Fibroblast of lung (primary cell): ENCODE data around the gene LTBP1. TPM values are rescaled to one million over a fixed set of nuclear protein-coding genes. Genes with fewer than 3 reads are reported as not detected.

ENCODE experiments used
- DNase-seq, 2 donors: peaks; one replicate each; pipeline versions ENCODE4 v3.0.0 to v3.0.0-alpha.2; 2010; ENCODE audit warnings: low read depth in 2 of 2
- H2AFZ ChIP-seq: 2 replicates; pipeline ENCODE4 v1.5.1; 2012; ENCODE audit warnings: low read length, control low read depth, inconsistent platforms
- H3K27ac ChIP-seq: 2 replicates; pipeline ENCODE4 v1.5.1; 2011; ENCODE audit warnings: low read length, control low read depth; ENCODE audit not compliant: insufficient read depth
- H3K27me3 ChIP-seq: 2 replicates; pipeline ENCODE4 v1.5.1; 2011; ENCODE audit warnings: mild to moderate bottlenecking, low read length; ENCODE audit not compliant: control insufficient read depth, insufficient read depth
- H3K36me3 ChIP-seq: 2 replicates; pipeline ENCODE4 v1.5.1; 2011; ENCODE audit warnings: low read length; ENCODE audit not compliant: control insufficient read depth, insufficient read depth
- H3K4me1 ChIP-seq: 2 replicates; pipeline ENCODE4 v1.5.1; 2011; ENCODE audit warnings: low read length; ENCODE audit not compliant: control insufficient read depth, insufficient read depth; ENCODE audit errors: extremely low read depth
- H3K4me2 ChIP-seq: 2 replicates; pipeline ENCODE4 v1.5.1; 2011; ENCODE audit warnings: low read length, control low read depth; ENCODE audit not compliant: insufficient read depth; ENCODE audit errors: extremely low read depth
- H3K4me3 ChIP-seq, 4 experiments: fragments of 200-600 bp in 1 of 4; sonication (generic) in 1 of 4; replicated peaks in 1 of 4; 2 replicates each; pipeline ENCODE4 v1.5.1; 2011 to 2016; ENCODE audit warnings: low read length in 4 of 4, low read depth in 3 of 4, mild to moderate bottlenecking in 3 of 4, control low read depth in 2 of 4, inconsistent platforms in 1 of 4, mixed read lengths in 1 of 4; ENCODE audit not compliant: insufficient read depth in 1 of 4; ENCODE audit errors: control extremely low read depth in 1 of 4
- H3K79me2 ChIP-seq: 2 replicates; pipeline ENCODE4 v1.5.1; 2012; ENCODE audit warnings: mild to moderate bottlenecking, low read length, inconsistent platforms; ENCODE audit not compliant: control insufficient read depth, insufficient read depth
- H3K9ac ChIP-seq: 2 replicates; pipeline ENCODE4 v1.5.1; 2011; ENCODE audit warnings: mild to moderate bottlenecking, low read length, control low read depth; ENCODE audit not compliant: insufficient read depth
- H3K9me3 ChIP-seq: 2 replicates; pipeline ENCODE4 v1.5.1; 2012; ENCODE audit warnings: low read depth, low read length; ENCODE audit not compliant: control insufficient read depth, insufficient read depth
- H4K20me1 ChIP-seq: 2 replicates; pipeline ENCODE4 v1.5.1; 2011; ENCODE audit warnings: low read length; ENCODE audit not compliant: control insufficient read depth, insufficient read depth; ENCODE audit errors: extremely low read depth
- CTCF ChIP-seq, 2 donors: IDR thresholded peaks in 1 of 2; conservative IDR thresholded peaks in 1 of 2; 1 replicate in 1 of 2; 2 replicates in 1 of 2; pipeline ENCODE4 v1.5.1; 2011 to 2012; ENCODE audit warnings: low read length in 2 of 2, control low read depth in 1 of 2, inconsistent platforms in 1 of 2, low read depth in 1 of 2, mild to moderate bottlenecking in 1 of 2
- EZH2 ChIP-seq: IDR thresholded peaks from 2 replicates; pipeline ENCODE4 v1.5.1; 2012; ENCODE audit warnings: low read length, control low read depth, mild to moderate bottlenecking; ENCODE audit errors: missing control alignments
- polyA plus RNA-seq, 2 donors: library from polyadenylated mRNA; depleted of rRNA in 1 of 2; stranded (reverse) in 1 of 2; unstranded in 1 of 2; fragments of >200 nt; gene quantifications; 2 replicates each; pipeline ENCODE4 v1.2.1, GENCODE V29; 2011 to 2012; ENCODE audit warnings: missing spikeins in 1 of 2
- total RNA-seq: library from RNA; depleted of rRNA; stranded (reverse); fragments of >200 nt; gene quantifications from 2 replicates; pipeline ENCODE4 v1.2.1, GENCODE V29; 2014

Gene LTBP1
- total and polyA plus RNA-seq, 2 donors (not counting 1 experiment from before 2014, with no cell fraction given): 254 to 324 TPM

DNA sequence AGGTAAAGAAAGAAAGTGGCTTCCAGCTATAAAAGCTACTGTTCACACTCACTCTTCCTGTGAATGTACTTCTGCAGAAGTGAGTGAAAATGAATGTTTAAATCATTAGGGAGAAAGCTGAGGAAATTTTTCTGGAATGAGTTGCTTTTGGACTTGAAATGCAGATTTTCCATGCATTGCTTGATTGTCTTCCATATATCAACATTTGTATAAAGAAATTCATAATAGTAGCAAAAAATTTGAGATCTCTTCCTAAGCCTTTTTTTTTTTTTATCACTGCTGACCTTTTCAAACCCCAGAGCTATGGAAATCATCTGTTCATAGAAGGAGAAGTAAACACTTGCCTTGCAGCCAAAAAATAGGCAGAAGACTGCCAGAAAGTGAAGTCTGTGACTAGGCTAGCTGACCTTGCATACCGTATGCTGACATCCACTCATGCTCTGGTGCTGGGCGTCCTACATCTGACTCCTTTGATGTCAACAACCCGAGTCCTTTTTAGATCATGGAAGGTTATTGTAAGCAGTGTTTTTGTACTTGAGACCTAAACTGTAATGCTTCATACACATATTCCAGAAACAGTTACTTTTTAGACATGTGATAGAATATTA lies 375.2 kb downstream of the LTBP1 start:
- Histone ChIP-seq H2AFZ (no peak overlapping the region), H3K9ac (no peak overlapping the region), H4K20me1 (no peaks in the 10 kb centered on the region), H3K79me2 (no peaks in the 10 kb centered on the region), H3K27me3 (no peaks in the 10 kb centered on the region), H3K4me2 (peak overlapping the region; percentile 4), H3K27ac (peak overlapping the region; percentile 37), H3K4me3 (no peak overlapping the region), H3K36me3 (peaks cover 2% of the 10 kb centered on the region), H3K9me3 (no peaks in the 10 kb centered on the region), H3K4me1 (peaks cover 14% of the 10 kb centered on the region)
- TF ChIP-seq EZH2 (no peak), CTCF (conservative IDR thresholded peaks at IDR 0.05 in 1 of 2, IDR thresholded peaks at IDR 0.05 in 1 of 2; ENCODE audit: low read depth in 1 of 2, low read length in 2 of 2) (no peak)
- peak; percentile 73 to 93 for DNase-seq

DNA sequence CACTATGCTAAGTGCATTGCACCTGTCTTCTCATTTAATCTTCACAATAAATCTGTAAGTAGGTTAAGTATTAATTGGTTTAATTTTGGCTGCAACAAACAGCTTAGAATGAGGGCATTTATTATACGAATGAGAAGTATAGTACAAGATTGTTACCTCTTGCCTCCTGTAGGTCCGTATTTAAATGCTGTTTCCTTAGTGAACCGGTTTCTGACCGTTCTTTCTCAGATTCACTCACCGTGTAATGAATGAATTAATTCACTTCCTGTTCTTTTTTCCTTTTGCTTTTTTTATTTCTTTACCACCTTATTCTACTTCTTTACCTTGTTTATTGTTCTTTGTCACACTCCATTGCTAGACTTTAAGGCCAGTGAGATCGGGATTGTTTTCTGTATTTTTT lies 375.9 kb downstream of the LTBP1 start:
- Histone ChIP-seq H3K4me2 (peak overlapping the region; percentile 4), H4K20me1 (no peaks in the 10 kb centered on the region), H3K79me2 (no peaks in the 10 kb centered on the region), H3K27ac (peak overlapping the region; percentile 37), H3K27me3 (no peaks in the 10 kb centered on the region), H3K4me1 (peaks cover 14% of the 10 kb centered on the region), H3K4me3 (no peak overlapping the region), H3K36me3 (peaks cover 2% of the 10 kb centered on the region), H3K9ac (no peak overlapping the region), H3K9me3 (no peaks in the 10 kb centered on the region), H2AFZ (no peak overlapping the region)
- DNase-seq: no peak
- TF ChIP-seq CTCF (conservative IDR thresholded peaks at IDR 0.05 in 1 of 2, IDR thresholded peaks at IDR 0.05 in 1 of 2; ENCODE audit: low read depth in 1 of 2, low read length in 2 of 2) (no peak), EZH2 (no peak)

DNA sequence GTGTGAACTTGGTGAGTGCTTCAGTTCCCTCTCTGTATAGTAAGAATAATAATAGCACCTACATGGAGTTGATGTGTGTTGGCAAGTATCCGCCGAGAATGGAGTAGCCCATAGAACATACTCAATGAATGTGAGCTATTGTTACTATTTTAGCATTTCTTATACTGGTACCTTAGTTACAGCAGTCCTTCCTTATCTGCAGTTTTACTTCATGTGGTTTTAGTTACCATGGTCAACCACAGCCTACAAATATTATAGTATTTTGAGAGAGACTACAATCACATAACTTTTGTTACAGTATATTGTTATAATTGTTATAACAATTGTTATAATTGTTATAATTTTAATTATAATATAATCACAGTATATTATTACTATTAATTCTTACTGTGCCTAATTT lies 377.2 kb downstream of the LTBP1 start:
- Histone ChIP-seq H3K9me3 (no peaks in the 10 kb centered on the region), H3K4me1 (peaks cover 14% of the 10 kb centered on the region), H3K4me3 (no peak overlapping the region), H2AFZ (no peak overlapping the region), H3K4me2 (no peak overlapping the region), H3K27ac (no peak overlapping the region), H3K27me3 (no peaks in the 10 kb centered on the region), H3K79me2 (no peaks in the 10 kb centered on the region), H3K36me3 (peaks cover 2% of the 10 kb centered on the region), H3K9ac (no peak overlapping the region), H4K20me1 (no peaks in the 10 kb centered on the region)
- peak in 1 of 2 donors; percentile 40 for DNase-seq
- TF ChIP-seq EZH2 (no peak), CTCF (conservative IDR thresholded peaks at IDR 0.05 in 1 of 2, IDR thresholded peaks at IDR 0.05 in 1 of 2; ENCODE audit: low read depth in 1 of 2, low read length in 2 of 2) (no peak)
